ENCODE data around the gene ENG. TPM values are rescaled to one million over a fixed set of nuclear protein-coding genes. Genes with fewer than 3 reads are reported as not detected.

Gene ENG
- total and polyA plus RNA-seq, 12 donors: 76.8 to 310 (median 142) TPM

GRCh38 chr9:127855522-127855921 lies 1.1 kb upstream of the ENG start:
- no peaks in the 10 kb centered on the region for H3K27me3 ChIP-seq
- H3K9me3 ChIP-seq: no peaks in the 10 kb centered on the region
- peaks cover 0 to 30% (median 4%) of the 10 kb centered on the region in 9 donors for H3K36me3 ChIP-seq
- TF ChIP-seq, protein P1, sequence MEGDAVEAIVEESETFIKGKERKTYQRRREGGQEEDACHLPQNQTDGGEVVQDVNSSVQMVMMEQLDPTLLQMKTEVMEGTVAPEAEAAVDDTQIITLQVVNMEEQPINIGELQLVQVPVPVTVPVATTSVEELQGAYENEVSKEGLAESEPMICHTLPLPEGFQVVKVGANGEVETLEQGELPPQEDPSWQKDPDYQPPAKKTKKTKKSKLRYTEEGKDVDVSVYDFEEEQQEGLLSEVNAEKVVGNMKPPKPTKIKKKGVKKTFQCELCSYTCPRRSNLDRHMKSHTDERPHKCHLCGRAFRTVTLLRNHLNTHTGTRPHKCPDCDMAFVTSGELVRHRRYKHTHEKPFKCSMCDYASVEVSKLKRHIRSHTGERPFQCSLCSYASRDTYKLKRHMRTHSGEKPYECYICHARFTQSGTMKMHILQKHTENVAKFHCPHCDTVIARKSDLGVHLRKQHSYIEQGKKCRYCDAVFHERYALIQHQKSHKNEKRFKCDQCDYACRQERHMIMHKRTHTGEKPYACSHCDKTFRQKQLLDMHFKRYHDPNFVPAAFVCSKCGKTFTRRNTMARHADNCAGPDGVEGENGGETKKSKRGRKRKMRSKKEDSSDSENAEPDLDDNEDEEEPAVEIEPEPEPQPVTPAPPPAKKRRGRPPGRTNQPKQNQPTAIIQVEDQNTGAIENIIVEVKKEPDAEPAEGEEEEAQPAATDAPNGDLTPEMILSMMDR (IDR thresholded peaks at IDR 0.05): no peak
- WGBS, 2 donors: 95 to 96% methylated on average over 5 of the region's 5 CpGs
- H3K4me3 ChIP-seq: peak overlapping the region in 3 of 10 donors; percentile 73 to 90 (median 81)
- H3K4me1 ChIP-seq: peaks cover 30 to 86% (median 67%) of the 10 kb centered on the region in 9 donors
- intact Hi-C loops (cut with DNase I): loop anchor here in 1 of 10 donors (5.0 kb wide), 1 partner anchor 93 kb away; no protein-coding TSS in a partner anchor
- DNase-seq: no peak
- no peak for ATAC-seq
- peak overlapping the region; percentile 91 to 99 (median 95) for H3K27ac ChIP-seq

DNA sequence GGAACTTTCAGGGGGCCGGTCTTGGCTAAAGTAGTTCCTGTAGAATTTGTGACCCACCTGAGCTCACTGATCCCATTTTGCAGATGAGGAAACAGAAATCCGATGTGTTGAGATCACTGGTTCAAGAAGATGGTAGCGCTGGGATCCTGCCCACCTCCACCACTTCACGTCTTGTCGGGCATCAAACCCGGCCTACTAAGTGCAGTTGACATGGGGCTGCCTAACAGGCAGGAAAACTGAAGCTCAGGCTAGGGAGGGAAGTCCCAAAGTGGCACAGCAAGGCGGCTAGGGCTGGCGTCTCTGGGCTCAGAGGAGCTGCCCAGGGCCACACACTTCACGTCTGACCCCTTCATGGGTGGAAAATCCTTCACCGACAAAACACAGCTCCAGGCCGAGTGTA lies 502 bp upstream of the ENG start:
- peaks cover 0 to 4% (median 0%) of the 10 kb centered on the region in 11 donors for H3K9me3 ChIP-seq
- TF ChIP-seq, protein P1 (IDR thresholded peaks at IDR 0.05): no peak
- H3K4me3 ChIP-seq: peak overlapping the region in 9 of 10 donors; percentile 73 to 90 (median 78)
- intact Hi-C loops (cut with DNase I): loop anchor here in 1 of 10 donors (5.0 kb wide), 1 partner anchor 93 kb away; no protein-coding TSS in a partner anchor
- WGBS, 2 donors: 63 to 64% methylated on average over 11 of the region's 11 CpGs
- H3K27ac ChIP-seq: peak overlapping the region; percentile 91 to 99 (median 95)
- peaks cover 0 to 35% (median 7%) of the 10 kb centered on the region in 9 donors for H3K36me3 ChIP-seq
- no peak for ATAC-seq
- no peak for DNase-seq
- H3K27me3 ChIP-seq: no peaks in the 10 kb centered on the region
- peaks cover 27 to 85% (median 63%) of the 10 kb centered on the region in 9 donors for H3K4me1 ChIP-seq

- Histone ChIP-seq H3K36me3 (peaks cover 0 to 47% (median 15%) of the 10 kb centered on the region in 9 donors), H3K4me1 (peaks cover 28 to 76% (median 51%) of the 10 kb centered on the region in 9 donors), H3K27ac (peak overlapping the region; percentile 91 to 99 (median 95)), H3K4me3 (peak overlapping the region; percentile 71 to 90 (median 78)), H3K9me3 (peaks cover 0 to 18% (median 0%) of the 10 kb centered on the region in 11 donors), H3K27me3 (no peaks in the 10 kb centered on the region)
- intact Hi-C loops (cut with DNase I): no loop called here
- ATAC-seq (no peak), DNase-seq (no peak)
- 37 to 44% methylated on average over 13 of the region's 13 CpGs for WGBS, 2 donors
- TF ChIP-seq, protein P1 (IDR thresholded peaks at IDR 0.05): no peak
Observed at GRCh38 chr9:127853312-127854183, 910 bp downstream of the ENG start.

GRCh38 chr9:127852829-127853228 lies 1.6 kb downstream of the ENG start:
- Histone ChIP-seq H3K36me3 (peaks cover 0 to 51% (median 15%) of the 10 kb centered on the region in 9 donors), H3K4me1 (peaks cover 21 to 76% (median 50%) of the 10 kb centered on the region in 9 donors), H3K27me3 (no peaks in the 10 kb centered on the region), H3K27ac (peak overlapping the region; percentile 91 to 99 (median 95)), H3K9me3 (peaks cover 0 to 20% (median 0%) of the 10 kb centered on the region in 11 donors), H3K4me3 (peak overlapping the region; percentile 71 to 90 (median 78))
- ATAC-seq (no peak), DNase-seq (no peak)
- 49 to 58% methylated on average over 9 of the region's 9 CpGs for WGBS, 2 donors
- TF ChIP-seq, protein P1 (IDR thresholded peaks at IDR 0.05): no peak
- intact Hi-C loops (cut with DNase I): no loop called here
